ENCODE measurements around the gene EHMT1. TPM values are rescaled to one million over a fixed set of nuclear protein-coding genes. Genes with fewer than 3 reads are reported as not detected.
"Not testable (repeated sequence)": the region's sequence is repeated elsewhere in the genome, so short reads cannot be mapped to it uniquely, and the experiment has no call there.

The EHMT1 gene
- total RNA-seq, 2 experiments from 2014 or later = 145 to 295 TPM

DNA sequence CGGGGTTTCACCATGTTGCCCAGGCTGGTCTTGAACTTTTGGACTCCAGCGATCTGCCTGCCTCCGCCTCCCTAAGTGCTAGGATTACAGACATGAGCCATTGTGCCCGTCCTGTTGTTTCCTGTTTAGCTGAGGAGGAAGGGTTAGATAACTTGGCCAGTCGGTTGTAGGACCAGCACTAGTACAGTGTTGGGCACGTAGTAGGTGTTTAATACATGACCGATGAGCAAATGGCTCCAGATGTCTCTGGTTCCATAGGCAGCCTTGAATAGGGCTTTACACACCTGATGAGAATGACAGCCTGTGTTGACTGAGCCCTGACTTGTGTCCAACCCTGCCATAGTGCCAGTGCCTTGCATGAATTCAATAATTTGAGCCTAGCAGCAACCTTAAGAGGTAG lies 1.8 kb downstream of the EHMT1 start:
- CTCF ChIA-PET (ENCODE audit: unreplicated experiment) = interaction anchor here (0.6 to 0.9 kb wide), 2 partner anchors 48 to 50 kb away, joined by 3 to 4 read pairs; no protein-coding TSS in a partner anchor
- BruUV-seq (replicated peaks) = no TSS peak
- POLR2A ChIA-PET = interaction anchor here (1.0 to 1.3 kb wide), 2 partner anchors 44 to 45 kb away, joined by 4 read pairs; no protein-coding TSS in a partner anchor

DNA sequence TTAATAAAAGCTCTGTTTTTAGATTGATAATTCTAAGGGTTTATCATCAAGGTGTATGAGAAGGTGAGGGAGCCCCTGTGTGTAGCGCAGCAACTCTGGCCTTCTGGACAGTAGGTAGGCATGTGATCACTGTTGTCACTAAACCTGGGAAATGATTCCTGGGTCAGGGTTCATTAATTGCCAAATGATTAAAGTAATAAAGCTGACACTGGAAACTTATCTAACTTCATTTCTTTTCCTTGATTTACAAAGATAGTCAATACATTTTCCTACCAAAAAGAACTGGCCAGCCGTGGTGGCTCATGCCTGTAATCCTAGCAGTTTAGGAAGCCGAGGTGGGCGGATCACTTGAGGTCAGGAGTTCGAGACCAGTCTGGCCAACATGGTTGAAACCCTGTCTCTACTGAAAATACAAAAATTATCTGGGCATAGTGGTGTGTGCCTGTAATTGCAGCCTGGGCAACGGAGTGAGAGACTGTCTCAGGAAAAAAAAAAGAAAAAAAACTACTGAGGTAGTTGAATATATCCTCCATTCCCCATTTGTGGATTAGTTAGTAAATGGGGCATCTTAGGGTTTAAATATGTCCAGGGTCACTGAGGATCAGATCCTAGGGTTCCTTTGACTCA lies 2.4 kb downstream of the EHMT1 start:
- TF ChIP-seq EZH2phosphoT487 (IDR thresholded peaks at IDR 0.05; ENCODE audit: borderline replicate concordance, low read depth, low read length) = no peak
- TF ChIP-seq, protein P1, sequence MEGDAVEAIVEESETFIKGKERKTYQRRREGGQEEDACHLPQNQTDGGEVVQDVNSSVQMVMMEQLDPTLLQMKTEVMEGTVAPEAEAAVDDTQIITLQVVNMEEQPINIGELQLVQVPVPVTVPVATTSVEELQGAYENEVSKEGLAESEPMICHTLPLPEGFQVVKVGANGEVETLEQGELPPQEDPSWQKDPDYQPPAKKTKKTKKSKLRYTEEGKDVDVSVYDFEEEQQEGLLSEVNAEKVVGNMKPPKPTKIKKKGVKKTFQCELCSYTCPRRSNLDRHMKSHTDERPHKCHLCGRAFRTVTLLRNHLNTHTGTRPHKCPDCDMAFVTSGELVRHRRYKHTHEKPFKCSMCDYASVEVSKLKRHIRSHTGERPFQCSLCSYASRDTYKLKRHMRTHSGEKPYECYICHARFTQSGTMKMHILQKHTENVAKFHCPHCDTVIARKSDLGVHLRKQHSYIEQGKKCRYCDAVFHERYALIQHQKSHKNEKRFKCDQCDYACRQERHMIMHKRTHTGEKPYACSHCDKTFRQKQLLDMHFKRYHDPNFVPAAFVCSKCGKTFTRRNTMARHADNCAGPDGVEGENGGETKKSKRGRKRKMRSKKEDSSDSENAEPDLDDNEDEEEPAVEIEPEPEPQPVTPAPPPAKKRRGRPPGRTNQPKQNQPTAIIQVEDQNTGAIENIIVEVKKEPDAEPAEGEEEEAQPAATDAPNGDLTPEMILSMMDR (conservative IDR thresholded peaks at IDR 0.05; ENCODE audit: low read length) = peak; percentile 71
- peaks cover 60% of the 10 kb centered on the region for H3K36me3 ChIP-seq (ENCODE audit: insufficient read depth, low read length)
- H2AFZ ChIP-seq (ENCODE audit: low read length) = no peak overlapping the region
- intact Hi-C loops (cut with micrococcal nuclease; ENCODE audit: unreplicated experiment) = loop anchor here (2.0 kb wide), 1 partner anchor 46 kb away; no protein-coding TSS in a partner anchor
- H3K4me2 ChIP-seq (ENCODE audit: low read length) = peak overlapping the region; percentile 95
- POLR2A ChIA-PET = interaction anchor here (1.0 to 1.3 kb wide), 2 partner anchors 43 to 44 kb away, joined by 4 read pairs; no protein-coding TSS in a partner anchor
- H4K20me1 ChIP-seq (ENCODE audit: insufficient read depth, low read length) = peaks cover 10% of the 10 kb centered on the region; the same call in 1 of the 2 replicates
- CTCF ChIA-PET (ENCODE audit: unreplicated experiment) = interaction anchor here (0.6 to 0.9 kb wide), 2 partner anchors 47 to 49 kb away, joined by 3 to 4 read pairs; no protein-coding TSS in a partner anchor
- no TSS peak for BruUV-seq (replicated peaks)
- DNase-seq (ENCODE audit: low spot score) = peak; percentile 58
- peaks cover 72% of the 10 kb centered on the region for H3K4me1 ChIP-seq (ENCODE audit: insufficient read depth, low read length, poor library complexity, severe bottlenecking)
- no peaks in the 10 kb centered on the region for H3K9me2 ChIP-seq (ENCODE audit: insufficient read depth, low read length)
- H3K9me3 ChIP-seq (ENCODE audit: low read length) = no peaks in the 10 kb centered on the region
- peak overlapping the region; percentile 81 for H3K27ac ChIP-seq (ENCODE audit: low read depth, low read length, poor library complexity, severe bottlenecking)
- peaks cover 93% of the 10 kb centered on the region for H3K79me2 ChIP-seq (ENCODE audit: insufficient read depth, low read depth, low read length)
- peak overlapping the region; percentile 94 for H3K4me3 ChIP-seq (ENCODE audit: low read depth, low read length, poor library complexity, severe bottlenecking)

More for the DNA sequence above, 1.8 kb downstream of the EHMT1 start:
- H4K20me1 ChIP-seq (ENCODE audit: insufficient read depth, low read length) = peaks cover 10% of the 10 kb centered on the region; the same call in 1 of the 2 replicates
- intact Hi-C loops (cut with micrococcal nuclease; ENCODE audit: unreplicated experiment) = loop anchor here (2.0 kb wide), 1 partner anchor 46 kb away; no protein-coding TSS in a partner anchor
- H3K9me3 ChIP-seq (ENCODE audit: low read length) = no peaks in the 10 kb centered on the region
- H3K4me1 ChIP-seq (ENCODE audit: insufficient read depth, low read length, poor library complexity, severe bottlenecking) = peaks cover 66% of the 10 kb centered on the region
- peak overlapping the region; percentile 94 for H3K4me3 ChIP-seq (ENCODE audit: low read depth, low read length, poor library complexity, severe bottlenecking)
- no peak overlapping the region for H2AFZ ChIP-seq (ENCODE audit: low read length)
- H3K27ac ChIP-seq (ENCODE audit: low read depth, low read length, poor library complexity, severe bottlenecking) = peak overlapping the region; percentile 81
- H3K4me2 ChIP-seq (ENCODE audit: low read length) = peak overlapping the region; percentile 95
- peaks cover 67% of the 10 kb centered on the region for H3K36me3 ChIP-seq (ENCODE audit: insufficient read depth, low read length)
- peaks cover 87% of the 10 kb centered on the region for H3K79me2 ChIP-seq (ENCODE audit: insufficient read depth, low read depth, low read length)
- DNase-seq (ENCODE audit: low spot score) = peak; percentile 41
- TF ChIP-seq EZH2phosphoT487 (IDR thresholded peaks at IDR 0.05; ENCODE audit: borderline replicate concordance, low read depth, low read length) = no peak
- TF ChIP-seq, protein P1 (conservative IDR thresholded peaks at IDR 0.05; ENCODE audit: low read length) = no peak
- H3K9me2 ChIP-seq (ENCODE audit: insufficient read depth, low read length) = no peaks in the 10 kb centered on the region

DNA sequence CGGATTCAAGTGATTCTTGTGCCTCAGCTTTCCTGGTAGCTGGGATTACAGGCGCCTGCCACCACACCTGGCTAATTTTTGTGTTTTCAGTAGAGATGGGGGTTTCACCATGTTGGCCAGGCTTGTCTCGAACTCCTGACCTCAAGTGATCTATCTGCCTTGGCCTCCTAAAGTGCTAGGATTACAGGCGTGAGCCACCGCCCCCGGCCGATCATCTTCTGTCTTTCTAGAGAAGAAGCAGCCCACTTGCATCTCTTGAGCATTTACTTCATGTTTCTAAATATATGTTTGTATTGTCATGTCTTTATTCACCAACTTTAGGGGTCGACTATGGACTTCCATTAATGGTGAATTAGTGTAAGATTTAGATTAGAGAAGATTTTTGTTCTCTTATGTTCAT lies 3.4 kb downstream of the EHMT1 start:
- DNase-seq (ENCODE audit: low spot score); BruUV-seq (replicated peaks); CTCF ChIA-PET (ENCODE audit: unreplicated experiment); intact Hi-C loops (cut with micrococcal nuclease; ENCODE audit: unreplicated experiment); H2AFZ ChIP-seq (ENCODE audit: low read length); H3K9me2 ChIP-seq (ENCODE audit: insufficient read depth, low read length); H3K9me3 ChIP-seq (ENCODE audit: low read length); H3K4me3 ChIP-seq (ENCODE audit: low read depth, low read length, poor library complexity, severe bottlenecking): not testable (repeated sequence)
- Histone ChIP-seq H4K20me1 (ENCODE audit: insufficient read depth, low read length) (peaks cover 10% of the 10 kb centered on the region; the same call in 1 of the 2 replicates), H3K4me2 (ENCODE audit: low read length) (peak overlapping the region; percentile 40), H3K27ac (ENCODE audit: low read depth, low read length, poor library complexity, severe bottlenecking) (peak overlapping the region; percentile 19), H3K4me1 (ENCODE audit: insufficient read depth, low read length, poor library complexity, severe bottlenecking) (peaks cover 72% of the 10 kb centered on the region), H3K36me3 (ENCODE audit: insufficient read depth, low read length) (peaks cover 60% of the 10 kb centered on the region), H3K79me2 (ENCODE audit: insufficient read depth, low read depth, low read length) (peaks cover 93% of the 10 kb centered on the region)
- POLR2A ChIA-PET = interaction anchor here (0.6 to 2.1 kb wide), 3 partner anchors 44 to 70 kb away, joined by 3 to 10 read pairs (median 3); no protein-coding TSS in a partner anchor
